K562 (cell line): ENCODE results near the gene CRLF1. TPM values are rescaled to one million over a fixed set of nuclear protein-coding genes. Genes with fewer than 3 reads are reported as not detected.

Source experiments
- ATAC-seq: fragments of 200-7000 bp; cut with Tn5 transposase; 3 replicates; pipeline ENCODE4 v1.9.1; 2020; ENCODE audit warnings: moderate library complexity
- BruUV-seq: library from RNA; stranded (reverse); fragments of 400-500 nt; replicated peaks from 2 replicates; lab custom pipeline; 2021; lab: Mats Ljungman, UMichigan
- CTCF ChIA-PET: fragments of 300-600 bp; formaldehyde crosslinking; extraction: SDS; loops from one replicate; lab custom pipeline; 2021; ENCODE audit warnings: low intra/inter-chr PET ratio; lab: Yijun Ruan, JAX
- POLR2A ChIA-PET: fragments of 300-600, 350-650 bp; sonication (Branson Sonifier 250); formaldehyde crosslinking; extraction: SDS; loops from one replicate; lab custom pipeline; 2021; ENCODE audit warnings: antibody characterized with exemption, inconsistent platforms; lab: Yijun Ruan, JAX
- DNase-seq, 4 experiments: peaks; one replicate each; pipeline versions ENCODE4 v3.0.0 to v3.0.0-alpha.2; 2011 to 2018; ENCODE audit warnings: low spot score in 3 of 4, mixed read lengths in 3 of 4; ENCODE audit errors: extremely low read depth in 1 of 4
- FAIRE-seq: peaks from 2 replicates; lab custom pipeline; 2011; peaks lifted over from hg19 to GRCh38; lab: Jason Lieb, UNC
- H2AFZ ChIP-seq: 2 replicates; pipeline ENCODE4 v1.6.0; 2011; ENCODE audit warnings: low read depth, low read length, control low read depth, inconsistent platforms
- H3K27ac ChIP-seq: fragments of 200-600 bp; 3 replicates; pipeline ENCODE4 v1.8.0; 2011; ENCODE audit warnings: low read depth, mild to moderate bottlenecking, control low read depth, inconsistent platforms, low read length, moderate library complexity, mixed read lengths; ENCODE audit errors: extremely low read depth
- H3K27me3 ChIP-seq, 2 experiments: fragments of 300-600 bp in 1 of 2; 2 replicates in 1 of 2; 3 replicates in 1 of 2; pipeline versions ENCODE4 v1.6.0 to v1.8.0; 2011; ENCODE audit warnings: inconsistent platforms in 2 of 2, low read length in 2 of 2, mild to moderate bottlenecking in 1 of 2, mixed read lengths in 1 of 2, moderate library complexity in 1 of 2; ENCODE audit not compliant: control insufficient read depth in 2 of 2, insufficient read depth in 2 of 2
- H3K36me3 ChIP-seq: fragments of 300-600 bp; 3 replicates; pipeline ENCODE4 v1.8.0; 2011; ENCODE audit warnings: mild to moderate bottlenecking, low read length, inconsistent platforms; ENCODE audit not compliant: control insufficient read depth, insufficient read depth
- H3K4me1 ChIP-seq, 2 experiments: fragments of 200-600 bp in 1 of 2; replicated peaks in 1 of 2; 2 replicates in 1 of 2; 3 replicates in 1 of 2; pipeline versions ENCODE4 v1.5.1 to v1.8.0; 2011; ENCODE audit warnings: inconsistent platforms in 2 of 2, low read length in 2 of 2, mild to moderate bottlenecking in 1 of 2, mixed read lengths in 1 of 2, moderate library complexity in 1 of 2; ENCODE audit not compliant: control insufficient read depth in 2 of 2, insufficient read depth in 2 of 2
- H3K4me2 ChIP-seq: 2 replicates; pipeline ENCODE4 v1.6.1; 2011; ENCODE audit warnings: low read length, control low read depth, inconsistent platforms, mixed read lengths; ENCODE audit not compliant: insufficient read depth
- H3K4me3 ChIP-seq: fragments of 200-600 bp; sonication (generic), shearing (Covaris generic); 2 replicates; pipeline ENCODE4 v1.5.1; 2016; ENCODE audit warnings: control low read depth, inconsistent platforms
- H3K79me2 ChIP-seq: fragments of 200-600 bp; 3 replicates; pipeline ENCODE4 v1.8.0; 2011; ENCODE audit warnings: low read length, inconsistent platforms; ENCODE audit not compliant: control insufficient read depth, insufficient read depth
- H3K9ac ChIP-seq, 2 experiments: 2 replicates each; pipeline versions ENCODE4 v1.6.0 to v1.6.1; 2011; ENCODE audit warnings: low read depth in 2 of 2, low read length in 2 of 2, control low read depth in 1 of 2, inconsistent platforms in 1 of 2, mild to moderate bottlenecking in 1 of 2, mixed read lengths in 1 of 2; ENCODE audit not compliant: insufficient read depth in 1 of 2
- H3K9me1 ChIP-seq: one replicate; pipeline ENCODE4 v1.6.0; 2011; ENCODE audit warnings: inconsistent platforms, mild to moderate bottlenecking, low read length, moderate library complexity; ENCODE audit not compliant: control insufficient read depth, insufficient read depth
- H3K9me3 ChIP-seq: replicated peaks from 2 replicates; pipeline ENCODE4 v1.5.1; 2011; ENCODE audit warnings: low read depth, low read length, inconsistent platforms; ENCODE audit not compliant: control insufficient read depth, insufficient read depth
- H4K20me1 ChIP-seq: replicated peaks from 2 replicates; pipeline ENCODE4 v1.6.1; 2011; ENCODE audit warnings: low read length, inconsistent platforms, mixed read lengths; ENCODE audit not compliant: control insufficient read depth, insufficient read depth
- EZH2 ChIP-seq: IDR thresholded peaks from 2 replicates; pipeline ENCODE4 v1.6.1; 2012; ENCODE audit warnings: low read depth, mild to moderate bottlenecking, inconsistent platforms, low read length, borderline replicate concordance
- HDAC2 ChIP-seq: fragments of 450-650 bp; IDR thresholded peaks from 2 replicates; pipeline ENCODE4 v1.6.1; 2016; ENCODE audit warnings: mild to moderate bottlenecking
- KDM5B ChIP-seq: fragments of 200-600 bp; sonication (generic); IDR thresholded peaks from 2 replicates; pipeline ENCODE4 v1.6.1; 2012; ENCODE audit warnings: low read depth, mild to moderate bottlenecking, moderate library complexity, low read length, control low read depth, inconsistent platforms; ENCODE audit not compliant: insufficient replicate concordance
- MEF2D ChIP-seq: conservative IDR thresholded peaks from 2 replicates; pipeline ENCODE4 v1.6.1; 2016; ENCODE audit warnings: low read depth, missing genetic modification characterization, missing compliant biosample characterization
- MNT ChIP-seq, 2 experiments: fragments of 450-650 bp; conservative IDR thresholded peaks; 2 replicates each; pipeline ENCODE4 v1.6.1; 2017; ENCODE audit warnings: mild to moderate bottlenecking in 2 of 2, moderate library complexity in 2 of 2
- NFIC ChIP-seq: fragments of 450-650 bp; IDR thresholded peaks from 2 replicates; pipeline ENCODE4 v1.6.1; 2017; ENCODE audit warnings: mild to moderate bottlenecking, inconsistent platforms
- NR2F6 ChIP-seq: fragments of 450-650 bp; formaldehyde crosslinking; IDR thresholded peaks from 2 replicates; pipeline ENCODE4 v1.4.0; 2020; ENCODE audit warnings: mild to moderate bottlenecking
- SNIP1 ChIP-seq: fragments of 450-650 bp; IDR thresholded peaks from 2 replicates; pipeline ENCODE4 v1.7.1; 2017; ENCODE audit warnings: low read depth, mild to moderate bottlenecking
- SP1 ChIP-seq: sonication (generic); formaldehyde crosslinking; IDR thresholded peaks from 2 replicates; pipeline ENCODE4 v1.8.1; 2022; ENCODE audit warnings: mild to moderate bottlenecking, missing genetic modification reagents
- SREBF2 ChIP-seq: sonication (generic); formaldehyde crosslinking; IDR thresholded peaks from 2 replicates; pipeline ENCODE4 v1.4.0; 2020; ENCODE audit warnings: mild to moderate bottlenecking, missing genetic modification reagents
- SUPT5H ChIP-seq: fragments of 450-650 bp; IDR thresholded peaks from 2 replicates; pipeline ENCODE4 v1.6.1; 2016
- YY1 ChIP-seq, 3 experiments: IDR thresholded peaks; 2 replicates each; pipeline ENCODE4 v1.6.1; 2011; ENCODE audit warnings: low read length in 2 of 3, mild to moderate bottlenecking in 2 of 3, moderate library complexity in 2 of 3, borderline replicate concordance in 1 of 3, control low read depth in 1 of 3, low read depth in 1 of 3; ENCODE audit not compliant: insufficient read depth in 3 of 3, insufficient replicate concordance in 2 of 3, control insufficient read depth in 1 of 3, insufficient read length in 1 of 3; ENCODE audit errors: extremely low read depth in 1 of 3
- ZNF184 ChIP-seq: sonication (generic); formaldehyde crosslinking; IDR thresholded peaks from 2 replicates; pipeline ENCODE4 v1.5.0; 2020; ENCODE audit warnings: missing genetic modification reagents
- ZNF280A ChIP-seq: fragments of 450-650 bp; IDR thresholded peaks from 2 replicates; pipeline ENCODE4 v1.6.1; 2018; ENCODE audit warnings: mild to moderate bottlenecking, low read depth; ENCODE audit not compliant: partially characterized antibody
- ZNF282 ChIP-seq: sonication (generic); formaldehyde crosslinking; IDR thresholded peaks from 2 replicates; pipeline ENCODE4 v1.8.1; 2023; ENCODE audit warnings: missing genetic modification reagents
- ZNF431 ChIP-seq: sonication (generic); formaldehyde crosslinking; IDR thresholded peaks from 2 replicates; pipeline ENCODE4 v1.8.0; 2022; ENCODE audit warnings: mild to moderate bottlenecking, missing genetic modification reagents
- ZNF512 ChIP-seq: IDR thresholded peaks from 2 replicates; pipeline ENCODE4 v1.6.1; 2016; ENCODE audit warnings: missing genetic modification characterization, missing compliant biosample characterization
- ZNF830 ChIP-seq: fragments of 250-450 bp; sonication (Bioruptor Pico); IDR thresholded peaks from 2 replicates; pipeline ENCODE4 v1.5.0; 2021; ENCODE audit warnings: mild to moderate bottlenecking
- WGBS: fragments of 100-300 bp; shearing (Covaris generic); methylation state at CpG from one replicate; pipeline ENCODE4 v1.1.6; 2016; ENCODE audit warnings: low coverage, mixed read lengths; ENCODE audit not compliant: insufficient coverage; ENCODE audit errors: missing lambda C conversion rate; 5-methylcytosine and 5-hydroxymethylcytosine counted together
- in situ Hi-C: fragments of 300-500 bp; cut with MboI; formaldehyde crosslinking; loops from 4 replicates; pipeline ENCODE4 v1.15.0; 2018; ENCODE audit warnings: inconsistent platforms, mixed read lengths
- intact Hi-C: fragments of 100-400 bp; cut with micrococcal nuclease; formaldehyde crosslinking; loops from 2 replicates; pipeline ENCODE4 v1.14.2; 2022
- polyA plus RNA-seq, 8 experiments: library from polyadenylated mRNA; depleted of rRNA in 4 of 8; stranded (reverse) in 5 of 8; unstranded in 3 of 8; fragments of >200 nt; fragmentation: Nextera tagmentation in 2 of 8; fragmentation: Illumina TruSeq in 1 of 8; extraction: Ambion mirVana in 2 of 8; extraction: Trizol in 1 of 8; gene quantifications; 2 replicates each; pipeline versions ENCODE4 v1.2.1 to v1.2.3, GENCODE V29; 2011 to 2014; ENCODE audit warnings: inconsistent platforms in 1 of 8, missing spikeins in 1 of 8
- total RNA-seq, 7 experiments: library from RNA; depleted of rRNA in 6 of 7; stranded (reverse); fragments of >200 nt in 6 of 7; fragmentation: Illumina TruSeq in 2 of 7; extraction: Trizol in 2 of 7; gene quantifications; 2 replicates each; pipeline versions ENCODE4 v1.2.1 to v1.2.3, GENCODE V29; 2011 to 2021; ENCODE audit warnings: low replicate concordance in 1 of 7

The CRLF1 gene
- total and polyA plus RNA-seq, 9 of the 15 experiments (the other 6 are each of a cell fraction or from before 2014, with no cell fraction given) = 0.85 to 3.6 (median 1.7) TPM

- CTCF ChIA-PET = no interaction called here
- H4K20me1 ChIP-seq = no peaks in the 10 kb centered on the region; the same call in none of the 2 replicates
- WGBS = 9% methylated on average over 11 of the region's 13 CpGs
- no peak overlapping the region for H3K4me2 ChIP-seq
- POLR2A ChIA-PET = no interaction called here
- H3K9ac ChIP-seq = no peak overlapping the region
- no peak for TF ChIP-seq SREBF2 (CRISPR knock-in tag)
- no peak for TF ChIP-seq ZNF431
- TF ChIP-seq ZNF830 (CRISPR knock-in tag) = no peak
- TF ChIP-seq YY1 (IDR thresholded peaks at IDR 0.05; ENCODE audit: borderline replicate concordance in 1 of 3, control insufficient read depth in 1 of 3, extremely low read depth in 1 of 3, insufficient read depth in 3 of 3, insufficient read length in 1 of 3, insufficient replicate concordance in 2 of 3, low read depth in 1 of 3, low read length in 2 of 3) = no peak
- no peak for TF ChIP-seq NFIC
- TF ChIP-seq EZH2 = no peak
- no peak for TF ChIP-seq HDAC2
- TF ChIP-seq MEF2D (tag) = no peak
- TF ChIP-seq KDM5B = no peak
- no peak for TF ChIP-seq NR2F6
- no peak for TF ChIP-seq SUPT5H
- TF ChIP-seq ZNF184 (CRISPR knock-in tag) = no peak
- no peak for TF ChIP-seq ZNF512 (tag)
- TF ChIP-seq ZNF282 (CRISPR knock-in tag) = no peak
- TF ChIP-seq ZNF280A = no peak
- no peak for TF ChIP-seq SNIP1
- TF ChIP-seq MNT (conservative IDR thresholded peaks at IDR 0.05) = no peak
- TF ChIP-seq SP1 (CRISPR knock-in tag) = no peak
- TF ChIP-seq, all 486 proteins: peak for 0
- in situ Hi-C loops (no loop called here), intact Hi-C loops (no loop called here)
- Histone ChIP-seq H3K9me1 (no peaks in the 10 kb centered on the region), H3K4me1 (peaks cover 0 to 13% of the 10 kb centered on the region in 2 experiments; a peak in 3 of 5 replicates), H3K27me3 (peaks cover 8 to 39% of the 10 kb centered on the region in 2 experiments; a peak in 4 of 5 replicates), H2AFZ (no peak overlapping the region), H3K27ac (no peak overlapping the region), H3K36me3 (no peaks in the 10 kb centered on the region), H3K4me3 (no peak overlapping the region), H3K9me3 (no peaks in the 10 kb centered on the region), H3K79me2 (no peaks in the 10 kb centered on the region)
- BruUV-seq = no TSS peak
- no peak for ATAC-seq
- DNase-seq = no peak
- FAIRE-seq = no peak
These were observed 11.6 kb upstream of the CRLF1 start for GRCh38 chr19:18618236-18618635.
